Muscle layer of colon (tissue), 2 donors: Measurements from ENCODE around the gene HOXA5.
A peak's percentile ranks its signal among the peaks of the same experiment; 100 is the strongest.

Experiments
- H3K27ac ChIP-seq: one replicate; pipeline ENCODE4 v1.7.0; 2013; ENCODE audit warnings: low read depth, mild to moderate bottlenecking, low read length, moderate library complexity
- H3K27me3 ChIP-seq, 2 donors: one replicate each; pipeline ENCODE4 v1.7.0; 2013; ENCODE audit warnings: low read length in 2 of 2, mild to moderate bottlenecking in 2 of 2; ENCODE audit not compliant: insufficient read depth in 2 of 2, control insufficient read depth in 1 of 2
- H3K36me3 ChIP-seq: one replicate; pipeline ENCODE4 v1.7.0; 2013; ENCODE audit warnings: mild to moderate bottlenecking, low read length; ENCODE audit not compliant: insufficient read depth
- H3K4me1 ChIP-seq: one replicate; pipeline ENCODE4 v1.7.0; 2013; ENCODE audit warnings: mild to moderate bottlenecking, low read length; ENCODE audit not compliant: insufficient read depth
- H3K4me3 ChIP-seq, 2 donors: one replicate each; pipeline ENCODE4 v1.7.0; 2013; ENCODE audit warnings: low read length in 2 of 2, low read depth in 1 of 2, mild to moderate bottlenecking in 1 of 2, moderate library complexity in 1 of 2
- H3K9ac ChIP-seq: one replicate; pipeline ENCODE4 v1.7.0; 2013; ENCODE audit warnings: low read length
- H3K9me3 ChIP-seq: one replicate; pipeline ENCODE4 v1.7.0; 2013; ENCODE audit warnings: mild to moderate bottlenecking, low read length
- donor health status: abdominal sarcoma.
- donor health status: Adenocarcinoma of cecum.

The HOXA5 gene

DNA sequence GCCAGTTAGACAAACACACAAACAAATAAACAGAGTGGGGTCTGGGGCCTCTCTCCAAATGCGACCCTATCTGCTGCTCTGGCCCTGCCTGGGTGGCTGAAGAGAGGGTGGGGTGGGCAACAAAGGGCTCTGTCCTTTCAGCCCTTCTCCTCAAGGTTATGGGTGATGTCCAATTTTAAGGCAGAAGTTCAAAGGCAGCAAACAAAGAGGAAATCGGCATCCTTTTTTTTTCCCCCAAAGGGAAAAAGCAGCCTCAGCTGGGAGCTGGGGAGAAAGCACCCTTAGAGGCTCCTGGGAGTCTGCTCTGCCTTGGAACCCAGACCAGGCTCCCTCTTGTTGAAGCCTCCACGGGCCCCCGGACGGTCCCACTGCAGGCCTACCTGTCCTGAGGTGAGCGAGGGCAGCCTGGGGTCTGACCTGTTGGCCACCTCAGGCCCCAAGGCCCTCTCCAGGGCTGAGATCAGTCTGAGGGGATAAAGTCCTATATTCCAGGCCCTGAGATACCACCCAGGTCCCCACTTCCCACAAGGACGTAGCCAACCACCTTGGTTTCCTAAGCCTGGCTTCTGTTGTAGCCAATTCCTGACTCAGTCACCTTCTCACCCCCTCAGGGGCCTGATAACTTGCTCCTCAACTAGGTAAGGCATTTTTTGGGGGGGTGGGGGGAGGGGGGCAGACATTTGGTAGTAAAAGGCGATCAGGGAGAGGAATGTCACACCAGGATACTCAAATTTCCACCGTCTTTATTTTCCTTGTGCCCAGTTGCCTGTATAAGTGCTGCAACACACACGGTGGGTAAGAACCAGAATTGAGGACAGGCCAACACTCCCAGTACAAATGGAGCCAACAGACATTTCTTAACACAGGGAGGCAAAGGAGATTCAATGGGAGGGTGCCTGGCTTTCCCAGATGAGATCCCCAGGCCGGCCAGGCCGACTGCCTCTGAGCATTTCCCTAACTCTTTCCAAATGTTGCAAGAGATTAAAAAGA is 37.2 kb upstream of the HOXA5 start:
- Histone ChIP-seq H3K9me3 (no peaks in the 10 kb centered on the region), H3K27me3 (no peaks in the 10 kb centered on the region), H3K4me1 (peaks cover 32% of the 10 kb centered on the region), H3K36me3 (peaks cover 8% of the 10 kb centered on the region), H3K27ac (peak overlapping the region; percentile 93), H3K4me3 (peak overlapping the region; percentile 1 to 74), H3K9ac (peak overlapping the region; percentile 59)

DNA sequence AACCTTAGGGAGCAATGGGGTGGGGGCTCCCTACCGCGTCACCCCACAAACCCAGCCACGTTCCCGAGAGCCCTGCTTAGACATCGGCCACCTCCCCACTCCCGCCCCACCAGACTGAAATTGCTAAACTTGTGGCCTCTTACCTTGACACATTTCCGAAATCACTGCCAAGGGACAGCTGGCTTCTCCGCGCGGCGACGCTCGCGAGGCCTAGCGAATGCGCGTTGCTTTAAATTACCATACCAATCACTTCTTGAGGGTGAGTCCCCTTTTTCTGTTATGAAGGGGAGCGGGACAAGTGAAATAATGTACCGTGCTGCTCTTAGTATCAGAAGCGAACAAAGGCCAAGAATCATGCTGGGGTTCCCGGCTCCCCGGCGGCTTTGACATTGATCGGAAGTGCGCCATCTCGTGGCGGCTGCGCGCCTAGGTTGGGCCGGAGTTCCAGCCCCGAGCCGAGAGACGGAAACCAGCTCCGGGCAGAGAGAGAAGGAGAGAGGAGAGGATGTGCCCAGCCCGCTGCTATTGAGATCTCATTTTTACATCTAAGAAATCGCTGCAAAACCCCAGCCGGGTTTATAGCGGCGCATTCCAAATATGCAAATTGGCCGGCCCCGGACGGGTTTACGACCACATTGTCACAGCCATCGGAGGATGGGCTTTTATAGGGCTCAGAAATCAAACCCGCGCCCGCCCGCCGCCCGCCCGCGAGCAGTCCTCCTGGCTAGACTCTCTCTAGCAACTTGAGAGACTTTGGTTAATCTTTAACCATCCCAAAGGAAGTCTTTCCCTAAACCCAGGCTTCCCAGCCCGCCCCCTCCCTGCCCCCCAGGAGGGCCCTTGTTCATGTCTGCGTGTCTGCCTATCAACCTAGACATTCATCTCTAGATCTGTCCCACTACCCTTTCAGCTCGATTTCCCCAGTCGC is 36.3 kb upstream of the HOXA5 start:
- peak overlapping the region; percentile 59 for H3K9ac ChIP-seq
- no peaks in the 10 kb centered on the region for H3K9me3 ChIP-seq
- peaks cover 8% of the 10 kb centered on the region for H3K36me3 ChIP-seq
- H3K27ac ChIP-seq, result peak overlapping the region; percentile 93
- peak overlapping the region; percentile 48 to 74 for H3K4me3 ChIP-seq
- no peaks in the 10 kb centered on the region for H3K27me3 ChIP-seq
- H3K4me1 ChIP-seq, result peaks cover 39% of the 10 kb centered on the region

DNA sequence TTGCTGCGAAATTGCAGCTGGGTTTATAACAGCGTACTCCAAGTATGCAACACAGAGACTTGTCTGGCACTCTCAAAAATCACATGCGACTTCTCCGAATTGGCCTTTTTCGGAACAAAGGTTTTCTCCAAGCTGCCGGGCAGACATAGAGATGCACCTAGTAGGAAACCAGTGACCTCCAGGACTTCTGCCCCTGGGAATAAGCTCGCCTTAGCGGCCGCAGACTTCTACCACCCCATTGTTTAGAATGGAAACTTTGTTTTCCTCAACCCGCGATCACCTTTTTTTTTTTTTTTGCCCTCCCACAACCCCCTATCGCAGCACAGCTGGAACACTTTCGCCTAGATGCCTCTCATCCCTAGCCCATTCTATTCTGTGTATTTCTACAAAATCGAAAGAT is 35.5 kb upstream of the HOXA5 start:
- Histone ChIP-seq H3K9me3 (no peaks in the 10 kb centered on the region), H3K36me3 (peaks cover 8% of the 10 kb centered on the region), H3K4me3 (peak overlapping the region; percentile 48 to 74), H3K4me1 (peaks cover 41% of the 10 kb centered on the region), H3K27me3 (peaks cover 0 to 5% of the 10 kb centered on the region in 2 donors), H3K9ac (peak overlapping the region; percentile 59), H3K27ac (peak overlapping the region; percentile 93)

DNA sequence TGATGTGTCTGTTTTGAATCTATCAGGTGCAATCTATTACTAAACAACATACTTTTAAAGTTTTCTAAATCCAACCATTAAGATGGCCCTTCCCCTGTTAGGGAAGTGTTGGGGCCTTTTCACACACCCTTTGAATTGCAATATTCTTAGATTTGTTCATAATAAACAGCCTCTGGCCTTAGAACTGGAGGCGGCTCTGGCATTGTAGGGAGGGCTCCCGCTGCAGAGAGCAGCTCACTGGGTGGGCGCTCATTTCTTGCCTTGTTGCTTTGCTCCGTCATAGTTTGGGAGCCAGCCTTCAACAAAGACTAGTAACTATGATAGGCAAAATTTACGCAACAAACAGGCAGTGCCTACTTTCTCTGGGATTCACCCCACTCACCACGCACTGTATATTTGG is 34.9 kb upstream of the HOXA5 start:
- peak overlapping the region; percentile 59 for H3K9ac ChIP-seq
- peaks cover 41% of the 10 kb centered on the region for H3K4me1 ChIP-seq
- H3K27ac ChIP-seq, result peak overlapping the region; percentile 93
- no peaks in the 10 kb centered on the region for H3K9me3 ChIP-seq
- H3K36me3 ChIP-seq, result peaks cover 8% of the 10 kb centered on the region
- H3K27me3 ChIP-seq, result peaks cover 0 to 5% of the 10 kb centered on the region in 2 donors
- peak overlapping the region; percentile 48 to 74 for H3K4me3 ChIP-seq

DNA sequence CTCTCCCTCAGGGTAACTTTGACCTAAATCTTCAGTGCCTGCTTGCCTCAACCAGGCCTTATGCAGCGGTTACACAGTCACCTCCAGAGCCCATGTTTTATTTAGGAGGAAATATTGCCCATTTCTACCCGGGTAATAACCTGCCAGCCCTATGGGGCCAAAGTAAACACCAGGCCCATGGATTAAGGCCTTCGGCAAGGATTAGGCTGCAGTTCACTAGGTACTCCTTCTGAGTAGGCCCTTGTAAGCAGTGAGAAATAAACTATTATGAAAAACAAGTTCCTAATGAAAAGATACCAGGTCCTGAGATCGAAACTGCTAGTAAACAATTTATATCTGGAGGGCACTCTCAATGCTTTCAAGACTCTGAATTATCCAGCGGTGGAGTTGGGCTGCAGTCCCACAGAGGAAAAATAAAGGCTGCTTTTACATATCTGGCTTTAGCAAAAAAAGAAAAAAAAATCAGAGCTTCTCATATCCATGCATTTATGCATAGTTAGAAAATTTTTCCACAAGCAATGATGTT is 34.4 kb upstream of the HOXA5 start:
- Histone ChIP-seq H3K36me3 (peaks cover 8% of the 10 kb centered on the region), H3K4me1 (peaks cover 38% of the 10 kb centered on the region), H3K9ac (peak overlapping the region; percentile 59), H3K4me3 (peak overlapping the region; percentile 48 to 74), H3K27me3 (peaks cover 0 to 5% of the 10 kb centered on the region in 2 donors), H3K27ac (peak overlapping the region; percentile 93), H3K9me3 (no peaks in the 10 kb centered on the region)

DNA sequence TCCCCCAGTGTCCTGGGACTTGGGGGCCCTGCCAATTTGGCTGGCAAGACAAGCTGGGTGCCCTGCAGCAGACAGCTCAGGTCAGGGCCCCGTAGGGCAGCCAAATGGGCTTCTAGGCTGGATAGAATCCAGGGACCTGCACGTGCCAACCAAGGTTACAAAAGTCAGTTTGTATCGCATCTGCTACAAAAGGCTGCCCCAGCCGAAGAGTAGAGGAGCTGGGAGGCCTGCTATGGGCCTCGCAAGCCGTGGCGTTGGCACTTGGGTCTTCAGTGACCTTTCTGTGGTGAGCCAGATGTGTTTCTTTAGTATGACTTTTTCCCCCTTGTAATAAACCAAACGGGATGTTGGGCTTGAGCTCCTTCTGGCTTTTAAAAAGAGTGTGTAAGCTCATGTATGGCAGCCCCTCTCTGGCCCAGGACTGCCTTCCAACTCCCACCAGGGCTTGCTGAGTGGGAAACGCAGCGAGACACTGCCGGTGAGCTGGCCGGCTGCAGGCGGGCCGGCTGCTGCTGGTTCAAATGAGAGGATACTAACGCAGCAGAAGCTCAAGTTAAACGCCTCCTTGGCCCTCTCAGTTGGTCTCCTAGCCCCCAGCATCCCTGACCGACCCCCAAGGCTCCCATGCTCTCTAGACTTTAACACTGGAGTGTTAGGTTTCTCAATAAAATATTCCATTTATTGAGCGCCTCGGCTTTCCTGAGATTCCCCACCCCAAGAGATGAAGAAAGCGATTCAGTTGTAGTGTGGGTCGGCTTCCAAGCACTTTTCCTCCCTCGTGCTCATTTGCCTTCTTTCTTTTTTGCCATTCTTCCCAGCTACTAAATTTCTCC is 33.7 kb upstream of the HOXA5 start:
- H3K9me3 ChIP-seq, result no peaks in the 10 kb centered on the region
- H3K4me1 ChIP-seq, result peaks cover 31% of the 10 kb centered on the region
- peaks cover 5% of the 10 kb centered on the region for H3K36me3 ChIP-seq
- H3K27ac ChIP-seq, result peak overlapping the region; percentile 93
- peak overlapping the region; percentile 48 to 74 for H3K4me3 ChIP-seq
- peak overlapping the region; percentile 59 for H3K9ac ChIP-seq
- H3K27me3 ChIP-seq, result peaks cover 0 to 5% of the 10 kb centered on the region in 2 donors

DNA sequence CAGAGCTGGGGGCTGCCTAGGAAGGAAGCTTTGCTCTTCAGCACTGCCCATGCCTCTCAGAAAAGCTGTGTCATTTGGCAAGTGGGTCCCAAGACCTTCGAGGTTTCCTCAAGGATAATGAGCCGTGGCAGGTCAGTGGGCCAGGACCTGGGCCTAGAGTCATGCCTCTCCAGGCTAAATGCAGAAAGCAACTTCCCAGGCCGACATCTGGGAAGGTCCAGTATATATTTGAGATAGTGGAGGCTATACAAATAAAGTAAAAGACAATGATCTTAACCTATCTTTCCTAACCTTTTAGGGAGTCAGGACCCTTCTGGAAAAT is 33.0 kb upstream of the HOXA5 start:
- H3K36me3 ChIP-seq, result peaks cover 4% of the 10 kb centered on the region
- peaks cover 26% of the 10 kb centered on the region for H3K4me1 ChIP-seq
- H3K4me3 ChIP-seq, result peak overlapping the region; percentile 67 to 74
- H3K27ac ChIP-seq, result peak overlapping the region; percentile 93
- H3K9ac ChIP-seq, result peak overlapping the region; percentile 59
- peaks cover 0 to 5% of the 10 kb centered on the region in 2 donors for H3K27me3 ChIP-seq
- no peaks in the 10 kb centered on the region for H3K9me3 ChIP-seq

DNA sequence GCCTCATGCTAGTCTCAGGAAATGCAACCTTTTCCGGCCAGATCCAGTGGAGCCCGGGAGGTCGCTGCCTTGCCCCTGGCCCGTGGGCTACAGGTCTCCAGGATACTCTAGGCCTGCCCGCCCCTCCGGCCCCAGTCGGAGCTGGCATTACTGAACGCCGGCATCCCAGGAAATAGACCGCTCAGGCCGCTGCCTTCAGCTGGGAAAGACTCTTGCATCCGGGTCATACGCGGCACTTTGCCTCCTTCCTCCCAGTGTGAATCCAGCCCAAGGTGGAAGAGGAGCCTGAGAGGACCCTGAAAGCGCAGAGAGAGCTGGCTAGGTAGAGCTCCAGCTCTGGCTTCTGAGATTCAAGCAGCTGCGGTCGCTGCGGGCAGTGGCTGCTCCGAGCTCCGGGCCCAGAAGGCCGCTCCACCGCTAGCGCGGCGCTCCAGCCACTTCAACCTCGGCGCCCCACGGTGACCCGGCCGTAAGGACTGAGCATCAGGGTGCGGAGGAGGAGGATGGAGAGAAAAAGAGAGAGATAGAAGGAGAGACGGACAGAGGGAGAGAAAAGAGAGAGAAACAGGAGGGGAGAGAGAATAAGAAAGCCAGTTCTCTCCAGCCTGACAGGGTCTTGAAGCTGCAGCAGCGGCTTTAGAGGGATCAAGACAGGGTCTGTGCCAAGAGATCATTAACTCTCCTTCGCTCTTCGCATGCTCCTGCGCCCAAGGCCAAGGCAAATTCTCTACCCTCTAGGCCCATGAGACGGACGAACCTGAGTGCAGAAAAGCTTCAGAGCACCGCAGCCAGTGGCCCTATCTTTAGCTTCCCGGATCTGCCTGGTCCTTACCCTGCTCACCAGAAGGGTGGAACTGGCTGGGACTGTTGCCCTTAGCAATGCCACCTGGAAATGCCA is 32.4 kb upstream of the HOXA5 start:
- Histone ChIP-seq H3K4me1 (peaks cover 21% of the 10 kb centered on the region), H3K27me3 (peaks cover 0 to 5% of the 10 kb centered on the region in 2 donors), H3K9ac (peak overlapping the region; percentile 59), H3K36me3 (peaks cover 7% of the 10 kb centered on the region), H3K9me3 (no peaks in the 10 kb centered on the region), H3K4me3 (peak overlapping the region; percentile 67 to 74), H3K27ac (peak overlapping the region; percentile 93)

DNA sequence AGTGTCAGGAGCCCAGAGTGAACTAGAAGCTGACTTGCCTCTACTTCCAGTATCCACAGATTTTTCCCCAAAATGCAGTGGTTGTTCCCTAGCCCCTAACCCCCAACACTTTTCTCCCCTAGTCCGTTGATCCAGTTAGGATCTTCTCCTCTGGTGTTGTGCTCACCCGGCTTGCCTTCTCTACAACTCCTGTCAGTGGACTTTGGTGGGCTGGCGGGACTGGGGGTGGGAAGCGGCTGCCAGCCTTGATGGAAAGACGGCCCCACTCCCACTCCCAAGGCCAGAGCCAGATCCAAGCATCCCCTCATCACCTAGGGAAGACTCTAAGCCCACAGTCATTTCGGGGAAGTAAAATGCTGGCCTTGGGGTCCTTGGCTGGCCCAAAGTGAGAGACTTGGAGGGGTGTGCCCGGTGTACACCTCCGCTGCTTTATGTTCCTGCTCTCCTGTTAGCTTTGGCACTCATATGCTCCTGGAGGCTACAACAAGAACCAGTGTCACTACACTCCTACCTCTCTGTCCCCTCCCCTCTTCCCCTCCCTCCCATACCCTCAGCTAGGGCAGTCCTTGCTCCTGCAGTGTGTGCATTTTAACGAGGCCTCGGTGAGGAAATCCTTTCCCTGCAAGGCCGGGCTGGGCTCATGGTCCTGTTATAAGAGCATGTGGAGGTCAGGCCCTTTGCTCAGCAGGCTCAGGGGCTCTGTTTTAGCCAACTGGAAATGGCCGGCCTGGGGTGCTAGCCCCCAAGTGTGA is 31.6 kb upstream of the HOXA5 start:
- Histone ChIP-seq H3K4me1 (peaks cover 13% of the 10 kb centered on the region), H3K36me3 (peaks cover 7% of the 10 kb centered on the region), H3K27me3 (peaks cover 0 to 5% of the 10 kb centered on the region in 2 donors), H3K4me3 (peak overlapping the region; percentile 67 to 74), H3K9ac (peak overlapping the region; percentile 59), H3K9me3 (no peaks in the 10 kb centered on the region), H3K27ac (peak overlapping the region; percentile 93)
